Peyer's patch (tissue), 4 donors: ENCODE data around the gene ZNF554. TPM values are rescaled to one million over a fixed set of nuclear protein-coding genes. Genes with fewer than 3 reads are reported as not detected.

Experiments
- DNase-seq, 3 donors: peaks; one replicate each; pipeline ENCODE4 v3.0.0-alpha.2; 2017 to 2019
- H3K27ac ChIP-seq, 4 donors: fragments of 200-600 bp; sonication (generic); one replicate each; pipeline ENCODE4 v1.5.1; 2016 to 2019
- H3K27me3 ChIP-seq, 2 donors: fragments of 200-600 bp; sonication (generic); one replicate each; pipeline ENCODE4 v1.5.1; 2019
- H3K36me3 ChIP-seq, 3 donors: fragments of 200-600 bp; sonication (generic); one replicate each; pipeline ENCODE4 v1.5.1; 2016 to 2019
- H3K4me1 ChIP-seq, 4 donors: fragments of 200-600 bp; sonication (generic); one replicate each; pipeline ENCODE4 v1.5.1; 2016 to 2019
- H3K4me3 ChIP-seq, 4 donors: fragments of 200-600 bp; sonication (generic); 1 replicate in 3 of 4; 2 replicates in 1 of 4; pipeline ENCODE4 v1.5.1; 2016 to 2019; ENCODE audit warnings: mild to moderate bottlenecking in 1 of 4
- H3K9me3 ChIP-seq, 4 donors: fragments of 200-600 bp; sonication (generic); one replicate each; pipeline ENCODE4 v1.5.1; 2016 to 2019; ENCODE audit warnings: mild to moderate bottlenecking in 1 of 4
- CTCF ChIP-seq, 6 experiments: fragments of 450-650 bp in 4 of 6; fragments of 200-600 bp in 2 of 6; sonication (generic) in 1 of 6; IDR thresholded peaks; one replicate each; pipeline ENCODE4 v1.5.1; 2017 to 2019; ENCODE audit warnings: antibody characterized with exemption in 6 of 6, mild to moderate bottlenecking in 3 of 6, moderate library complexity in 1 of 6
- POLR2A ChIP-seq, 2 donors: fragments of 450-650 bp; IDR thresholded peaks; one replicate each; pipeline ENCODE4 v1.5.1; 2017; ENCODE audit warnings: antibody characterized with exemption in 2 of 2, mild to moderate bottlenecking in 2 of 2, moderate library complexity in 2 of 2
- total RNA-seq, 4 donors: library from RNA; depleted of rRNA; stranded (reverse); fragments of >200 nt; gene quantifications; one replicate each; pipeline ENCODE4 v1.1.0, GENCODE V29; 2016

ZNF554 gene
- total RNA-seq, 4 donors from 2014 or later = 2.5 to 15.4 (median 6.7) TPM

GRCh38 chr19:2798158-2798685 lies 21.4 kb upstream of the ZNF554 start:
- Histone ChIP-seq H3K27me3 (no peaks in the 10 kb centered on the region), H3K4me3 (no peak overlapping the region), H3K36me3 (peaks cover 0 to 40% (median 0%) of the 10 kb centered on the region in 3 donors), H3K9me3 (no peaks in the 10 kb centered on the region), H3K27ac (no peak overlapping the region), H3K4me1 (no peaks in the 10 kb centered on the region)
- TF ChIP-seq CTCF (IDR thresholded peaks at IDR 0.05) = no peak
- TF ChIP-seq POLR2A (IDR thresholded peaks at IDR 0.05) = no peak
- DNase-seq = no peak

- no peaks in the 10 kb centered on the region for H3K4me1 ChIP-seq
- H3K4me3 ChIP-seq = no peak overlapping the region
- H3K27ac ChIP-seq = no peak overlapping the region
- no peak for DNase-seq
- TF ChIP-seq CTCF (IDR thresholded peaks at IDR 0.05) (no peak), POLR2A (IDR thresholded peaks at IDR 0.05) (no peak)
- H3K27me3 ChIP-seq = no peaks in the 10 kb centered on the region
- H3K9me3 ChIP-seq = no peaks in the 10 kb centered on the region
- peaks cover 0 to 40% (median 0%) of the 10 kb centered on the region in 3 donors for H3K36me3 ChIP-seq
These were observed 20.9 kb upstream of the ZNF554 start for GRCh38 chr19:2798733-2799132.

- no peak overlapping the region for H3K27ac ChIP-seq
- H3K4me3 ChIP-seq = no peak overlapping the region
- peaks cover 0 to 40% (median 0%) of the 10 kb centered on the region in 3 donors for H3K36me3 ChIP-seq
- H3K27me3 ChIP-seq = no peaks in the 10 kb centered on the region
- no peaks in the 10 kb centered on the region for H3K9me3 ChIP-seq
- no peak for TF ChIP-seq CTCF (IDR thresholded peaks at IDR 0.05)
- TF ChIP-seq POLR2A (IDR thresholded peaks at IDR 0.05) = no peak
- DNase-seq = no peak
- H3K4me1 ChIP-seq = no peaks in the 10 kb centered on the region
These were observed 20.2 kb upstream of the ZNF554 start for GRCh38 chr19:2799273-2800020.

GRCh38 chr19:2800506-2800905 lies 19.2 kb upstream of the ZNF554 start:
- H3K4me3 ChIP-seq = no peak overlapping the region
- TF ChIP-seq CTCF (IDR thresholded peaks at IDR 0.05) (no peak), POLR2A (IDR thresholded peaks at IDR 0.05) (no peak)
- no peaks in the 10 kb centered on the region for H3K27me3 ChIP-seq
- no peak overlapping the region for H3K27ac ChIP-seq
- DNase-seq = no peak
- H3K4me1 ChIP-seq = no peaks in the 10 kb centered on the region
- no peaks in the 10 kb centered on the region for H3K9me3 ChIP-seq
- peaks cover 0 to 38% (median 0%) of the 10 kb centered on the region in 3 donors for H3K36me3 ChIP-seq

GRCh38 chr19:2802826-2803225 lies 16.8 kb upstream of the ZNF554 start:
- no peaks in the 10 kb centered on the region for H3K4me1 ChIP-seq
- H3K27ac ChIP-seq = no peak overlapping the region
- TF ChIP-seq CTCF (IDR thresholded peaks at IDR 0.05) (no peak), POLR2A (IDR thresholded peaks at IDR 0.05) (no peak)
- H3K27me3 ChIP-seq = no peaks in the 10 kb centered on the region
- H3K9me3 ChIP-seq = no peaks in the 10 kb centered on the region
- no peak for DNase-seq
- H3K4me3 ChIP-seq = no peak overlapping the region
- H3K36me3 ChIP-seq = peaks cover 0 to 31% (median 0%) of the 10 kb centered on the region in 3 donors
